Activated B cell treated with CpG ODN at 0.5 μM for 24 hours (primary cell): ENCODE data around the gene RDH12. TPM values are rescaled to one million over a fixed set of nuclear protein-coding genes. Genes with fewer than 3 reads are reported as not detected.
"Not testable (repeated sequence)": the region's sequence is repeated elsewhere in the genome, so short reads cannot be mapped to it uniquely, and the experiment has no call there.

ENCODE experiments used
- ATAC-seq: fragments of 200-7000 bp; cut with Tn5 transposase; one replicate; pipeline ENCODE4 v1.10.0; 2021; ENCODE audit warnings: low read depth, mild to moderate bottlenecking, moderate library complexity
- CTCF ChIA-PET: fragments of 350-600 bp; sonication (Branson Sonifier 250); formaldehyde crosslinking; loops from one replicate; lab custom pipeline; 2021; ENCODE audit warnings: antibody characterized with exemption; lab: Charles Lee
- POLR2A ChIA-PET: fragments of 350-600 bp; sonication (Branson Sonifier 250); formaldehyde crosslinking; loops from one replicate; lab custom pipeline; 2021; ENCODE audit warnings: antibody characterized with exemption; lab: Charles Lee
- DNase-seq: peaks from one replicate; pipeline ENCODE4 v3.0.0; 2022
- H3K27ac Mint-ChIP-seq: one replicate; pipeline ENCODE4 v1.8.0; 2020; ENCODE audit warnings: mixed read lengths
- H3K27me3 Mint-ChIP-seq: one replicate; pipeline ENCODE4 v1.8.0; 2021; ENCODE audit warnings: mixed read lengths
- H3K36me3 Mint-ChIP-seq: one replicate; pipeline ENCODE4 v1.8.0; 2021; ENCODE audit warnings: low read depth, mixed read lengths
- H3K4me1 Mint-ChIP-seq: one replicate; pipeline ENCODE4 v1.8.0; 2021; ENCODE audit warnings: mixed read lengths
- H3K4me3 Mint-ChIP-seq: one replicate; pipeline ENCODE4 v1.8.0; 2020; ENCODE audit warnings: mild to moderate bottlenecking, mixed read lengths
- H3K9me3 Mint-ChIP-seq: one replicate; pipeline ENCODE4 v1.8.0; 2020; ENCODE audit warnings: mixed read lengths
- intact Hi-C: fragments of 100-400 bp; cut with micrococcal nuclease; formaldehyde crosslinking; loops from one replicate; pipeline ENCODE4 v1.15.1; 2024
- total RNA-seq: library from RNA; stranded (reverse); gene quantifications from 2 replicates; pipeline ENCODE4 v1.2.3, GENCODE V29; 2022
- TF ChIP-seq, protein P1 (sequence below): fragments of 200-600 bp; IDR thresholded peaks from one replicate; pipeline ENCODE4 v1.8.0; 2022; ENCODE audit warnings: antibody characterized with exemption, mild to moderate bottlenecking

RDH12 gene
- total RNA-seq, 1 donor from 2014 or later, result not detected

DNA sequence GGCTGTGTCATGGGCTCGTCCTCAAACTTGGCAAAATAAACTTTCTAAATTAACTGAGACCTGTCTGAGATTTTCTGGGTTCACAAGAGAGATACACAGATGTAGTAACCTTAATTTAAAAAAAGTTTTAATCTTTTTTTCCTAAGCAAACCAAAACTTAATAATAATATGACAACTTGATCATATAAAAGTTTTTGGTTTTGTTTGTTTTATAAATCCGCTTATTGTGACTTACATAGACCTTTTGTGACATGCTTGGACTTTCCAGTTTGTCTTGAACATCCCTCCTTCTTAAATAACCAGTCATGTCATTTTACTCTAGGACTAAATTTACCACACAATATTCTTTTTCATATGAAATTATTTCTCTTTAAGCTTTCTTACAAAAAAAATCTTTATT lies 8.5 kb downstream of the RDH12 start:
- TF ChIP-seq, protein P1, sequence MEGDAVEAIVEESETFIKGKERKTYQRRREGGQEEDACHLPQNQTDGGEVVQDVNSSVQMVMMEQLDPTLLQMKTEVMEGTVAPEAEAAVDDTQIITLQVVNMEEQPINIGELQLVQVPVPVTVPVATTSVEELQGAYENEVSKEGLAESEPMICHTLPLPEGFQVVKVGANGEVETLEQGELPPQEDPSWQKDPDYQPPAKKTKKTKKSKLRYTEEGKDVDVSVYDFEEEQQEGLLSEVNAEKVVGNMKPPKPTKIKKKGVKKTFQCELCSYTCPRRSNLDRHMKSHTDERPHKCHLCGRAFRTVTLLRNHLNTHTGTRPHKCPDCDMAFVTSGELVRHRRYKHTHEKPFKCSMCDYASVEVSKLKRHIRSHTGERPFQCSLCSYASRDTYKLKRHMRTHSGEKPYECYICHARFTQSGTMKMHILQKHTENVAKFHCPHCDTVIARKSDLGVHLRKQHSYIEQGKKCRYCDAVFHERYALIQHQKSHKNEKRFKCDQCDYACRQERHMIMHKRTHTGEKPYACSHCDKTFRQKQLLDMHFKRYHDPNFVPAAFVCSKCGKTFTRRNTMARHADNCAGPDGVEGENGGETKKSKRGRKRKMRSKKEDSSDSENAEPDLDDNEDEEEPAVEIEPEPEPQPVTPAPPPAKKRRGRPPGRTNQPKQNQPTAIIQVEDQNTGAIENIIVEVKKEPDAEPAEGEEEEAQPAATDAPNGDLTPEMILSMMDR, result no peak
- H3K36me3 Mint-ChIP-seq, result no peaks in the 10 kb centered on the region
- POLR2A ChIA-PET, result no interaction called here

DNA sequence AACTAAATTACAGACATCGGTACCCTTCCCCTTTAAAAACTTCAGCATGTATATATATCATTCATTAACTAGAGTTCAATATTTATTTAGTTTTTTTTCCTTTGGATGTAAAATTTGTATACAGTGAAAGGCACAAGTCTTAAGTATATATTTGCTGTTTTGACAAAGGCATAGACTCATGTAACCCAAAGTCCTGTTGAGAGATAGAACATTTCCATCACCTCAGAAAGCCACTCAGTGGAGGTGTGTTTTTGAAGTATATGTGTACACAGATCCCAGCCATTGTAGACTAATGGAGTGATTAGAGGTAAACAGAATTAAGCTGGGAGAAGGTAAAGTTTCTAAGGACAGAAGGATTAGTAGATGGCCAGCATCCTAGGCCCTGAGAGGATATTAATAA lies 15.4 kb downstream of the RDH12 start:
- ChIA-PET CTCF (no interaction called here), POLR2A (no interaction called here)
- H3K9me3 Mint-ChIP-seq, result no peaks in the 10 kb centered on the region
- H3K4me3 Mint-ChIP-seq, result no peak overlapping the region
- no peaks in the 10 kb centered on the region for H3K36me3 Mint-ChIP-seq
- no peaks in the 10 kb centered on the region for H3K4me1 Mint-ChIP-seq
- ATAC-seq (no peak), DNase-seq (no peak)
- intact Hi-C loops, result no loop called here
- no peak overlapping the region for H3K27ac Mint-ChIP-seq
- TF ChIP-seq, protein P1, result no peak
- peaks cover 9% of the 10 kb centered on the region for H3K27me3 Mint-ChIP-seq

More for the DNA sequence above, 8.5 kb downstream of the RDH12 start:
- Mint-ChIP-seq H3K4me1 (no peaks in the 10 kb centered on the region), H3K27ac (no peak overlapping the region), H3K27me3 (peaks cover 3% of the 10 kb centered on the region), H3K9me3 (peaks cover 6% of the 10 kb centered on the region), H3K4me3 (no peak overlapping the region)
- CTCF ChIA-PET, result interaction anchor here (1.5 to 1.7 kb wide), 2 partner anchors 125 to 138 kb away, joined by 4 read pairs; no protein-coding TSS in a partner anchor
- no peak for ATAC-seq
- no peak for DNase-seq
- intact Hi-C loops, result no loop called here

DNA sequence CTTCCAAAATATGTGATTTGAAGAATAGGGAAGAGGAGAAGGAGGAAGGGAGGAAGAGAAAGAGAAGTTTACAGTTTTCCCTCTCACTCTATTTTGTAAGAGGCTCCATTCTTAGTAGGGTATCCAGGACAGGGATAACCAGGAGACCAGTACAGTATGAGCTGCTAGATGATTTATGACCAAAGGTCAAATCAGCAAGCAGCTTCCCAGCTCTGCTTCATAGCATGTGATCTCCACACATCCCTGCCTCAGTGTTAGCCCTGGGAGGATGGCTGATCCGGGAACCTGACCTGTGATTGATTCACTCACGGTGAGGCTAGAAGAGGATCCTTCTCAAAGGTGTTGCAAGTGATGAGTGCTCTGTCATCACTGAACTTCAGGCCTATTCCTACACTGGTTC lies 16.6 kb downstream of the RDH12 start:
- Mint-ChIP-seq H3K27ac (no peak overlapping the region), H3K9me3 (no peaks in the 10 kb centered on the region), H3K4me3 (no peak overlapping the region), H3K36me3 (no peaks in the 10 kb centered on the region), H3K27me3 (peaks cover 17% of the 10 kb centered on the region), H3K4me1 (peaks cover 5% of the 10 kb centered on the region)
- intact Hi-C loops, result no loop called here
- ChIA-PET CTCF (no interaction called here), POLR2A (no interaction called here)
- DNase-seq (no peak), ATAC-seq (no peak)
- TF ChIP-seq, protein P1, result no peak

DNA sequence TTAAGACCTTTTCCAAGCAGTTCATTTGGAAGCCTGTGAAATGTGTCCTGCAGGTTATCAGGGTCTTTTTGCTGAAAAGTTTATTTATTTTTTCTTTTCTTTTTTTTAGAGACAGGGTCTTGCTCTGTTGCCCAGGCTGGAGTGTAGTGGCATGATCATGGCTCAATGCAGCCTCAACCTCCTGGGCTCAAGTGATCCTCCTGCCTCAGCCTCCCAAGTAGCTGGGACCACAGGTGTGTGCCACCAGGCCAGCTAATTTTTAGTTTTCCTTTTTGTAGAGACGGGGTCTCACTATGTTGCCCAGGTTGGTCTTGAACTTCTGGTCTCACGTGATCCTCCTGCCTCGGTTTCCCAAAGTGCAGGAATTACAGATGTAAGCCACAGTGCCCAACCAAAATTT lies 17.7 kb downstream of the RDH12 start:
- CTCF ChIA-PET, H3K4me1 Mint-ChIP-seq, DNase-seq, H3K4me3 Mint-ChIP-seq, POLR2A ChIA-PET, H3K36me3 Mint-ChIP-seq, H3K9me3 Mint-ChIP-seq, intact Hi-C loops, H3K27ac Mint-ChIP-seq, ATAC-seq: not testable (repeated sequence)
- peaks cover 26% of the 10 kb centered on the region for H3K27me3 Mint-ChIP-seq

DNA sequence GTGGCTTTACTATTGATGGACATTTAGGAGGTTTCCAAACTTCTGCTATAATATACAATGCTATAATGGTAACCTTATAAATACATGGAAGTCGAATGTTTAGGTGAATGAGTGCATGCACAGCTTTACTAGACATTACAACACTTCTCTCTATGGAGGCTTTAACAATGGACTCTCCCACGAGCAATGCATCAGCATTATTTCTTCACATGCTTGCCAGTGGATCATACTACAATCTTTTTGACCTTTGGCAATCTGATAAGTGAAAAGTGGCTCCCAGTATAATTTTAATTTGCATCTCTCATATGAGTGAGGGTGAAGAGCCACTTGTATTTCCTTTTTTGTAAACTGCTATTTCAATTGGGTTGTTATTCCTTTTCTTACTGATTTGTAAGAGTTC lies 18.2 kb downstream of the RDH12 start:
- no peak overlapping the region for H3K4me3 Mint-ChIP-seq
- peaks cover 28% of the 10 kb centered on the region for H3K27me3 Mint-ChIP-seq
- ATAC-seq, result no peak
- H3K9me3 Mint-ChIP-seq, result no peaks in the 10 kb centered on the region
- ChIA-PET CTCF (no interaction called here), POLR2A (no interaction called here)
- intact Hi-C loops, result no loop called here
- peaks cover 5% of the 10 kb centered on the region for H3K4me1 Mint-ChIP-seq
- TF ChIP-seq, protein P1, result no peak
- no peaks in the 10 kb centered on the region for H3K36me3 Mint-ChIP-seq
- no peak for DNase-seq
- H3K27ac Mint-ChIP-seq, result no peak overlapping the region

DNA sequence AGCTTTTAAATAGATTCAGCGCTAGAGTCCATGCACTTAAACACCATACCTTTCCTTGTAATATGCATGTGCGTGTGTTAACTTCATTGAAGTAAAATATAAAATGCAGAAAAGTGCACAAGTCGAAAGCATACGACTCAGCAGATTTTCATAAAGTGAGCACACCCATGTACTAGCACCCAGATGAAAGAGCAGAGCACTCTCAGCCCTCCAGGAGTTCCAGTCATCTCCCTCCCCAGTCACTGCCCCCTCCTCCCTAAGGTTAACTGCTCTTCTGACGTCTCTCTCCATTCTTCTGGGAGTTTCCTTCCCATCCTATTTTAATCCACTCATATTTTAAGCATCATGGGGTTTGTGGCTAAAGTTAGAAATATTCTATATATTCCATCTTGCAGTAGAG lies 20.2 kb downstream of the RDH12 start:
- peaks cover 31% of the 10 kb centered on the region for H3K27me3 Mint-ChIP-seq
- no peak for ATAC-seq
- intact Hi-C loops, result no loop called here
- ChIA-PET CTCF (interaction anchor here (1.4 kb wide), 1 partner anchor 17 kb away, joined by 4 read pairs; no protein-coding TSS in a partner anchor), POLR2A (no interaction called here)
- no peak overlapping the region for H3K27ac Mint-ChIP-seq
- DNase-seq, result no peak
- H3K36me3 Mint-ChIP-seq, result no peaks in the 10 kb centered on the region
- H3K9me3 Mint-ChIP-seq, result no peaks in the 10 kb centered on the region
- peaks cover 5% of the 10 kb centered on the region for H3K4me1 Mint-ChIP-seq
- TF ChIP-seq, protein P1, result no peak
- H3K4me3 Mint-ChIP-seq, result no peak overlapping the region
